Measurements from ENCODE around the gene SHOX.

DNA sequence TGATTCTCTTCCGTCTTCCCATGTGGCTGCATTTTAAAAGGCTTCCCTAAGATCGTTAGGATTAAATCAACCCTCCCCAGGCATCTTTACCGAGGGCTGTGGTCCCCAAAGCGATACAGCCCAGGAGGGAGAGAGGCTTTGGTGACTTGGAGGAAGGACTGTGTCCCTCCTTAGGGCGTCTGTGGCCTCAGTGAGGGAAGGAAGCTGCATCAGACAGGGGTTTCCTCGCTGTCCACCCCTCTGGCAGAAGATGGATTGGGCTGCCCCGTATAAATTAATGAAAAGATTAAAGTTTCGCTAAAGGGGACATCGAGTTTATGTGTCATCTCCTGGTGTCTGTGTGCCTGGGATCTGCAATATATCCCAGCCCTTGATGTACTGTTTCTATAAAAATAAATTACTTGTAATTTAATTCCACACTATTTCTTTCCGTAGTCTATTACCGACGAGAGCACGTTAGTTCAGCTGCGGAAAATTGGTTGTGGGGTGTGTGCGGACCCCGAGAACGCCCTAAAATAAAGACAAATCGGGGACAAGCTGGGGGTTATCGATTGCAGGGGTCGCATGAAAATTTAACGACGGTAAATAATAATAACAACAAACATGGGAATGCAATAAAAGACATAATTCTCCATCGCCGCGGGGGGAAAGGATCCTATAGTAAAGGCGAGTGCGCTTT lies 6.5 kb downstream of the SHOX start:
- TF ChIP-seq, protein P1, sequence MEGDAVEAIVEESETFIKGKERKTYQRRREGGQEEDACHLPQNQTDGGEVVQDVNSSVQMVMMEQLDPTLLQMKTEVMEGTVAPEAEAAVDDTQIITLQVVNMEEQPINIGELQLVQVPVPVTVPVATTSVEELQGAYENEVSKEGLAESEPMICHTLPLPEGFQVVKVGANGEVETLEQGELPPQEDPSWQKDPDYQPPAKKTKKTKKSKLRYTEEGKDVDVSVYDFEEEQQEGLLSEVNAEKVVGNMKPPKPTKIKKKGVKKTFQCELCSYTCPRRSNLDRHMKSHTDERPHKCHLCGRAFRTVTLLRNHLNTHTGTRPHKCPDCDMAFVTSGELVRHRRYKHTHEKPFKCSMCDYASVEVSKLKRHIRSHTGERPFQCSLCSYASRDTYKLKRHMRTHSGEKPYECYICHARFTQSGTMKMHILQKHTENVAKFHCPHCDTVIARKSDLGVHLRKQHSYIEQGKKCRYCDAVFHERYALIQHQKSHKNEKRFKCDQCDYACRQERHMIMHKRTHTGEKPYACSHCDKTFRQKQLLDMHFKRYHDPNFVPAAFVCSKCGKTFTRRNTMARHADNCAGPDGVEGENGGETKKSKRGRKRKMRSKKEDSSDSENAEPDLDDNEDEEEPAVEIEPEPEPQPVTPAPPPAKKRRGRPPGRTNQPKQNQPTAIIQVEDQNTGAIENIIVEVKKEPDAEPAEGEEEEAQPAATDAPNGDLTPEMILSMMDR (IDR thresholded peaks at IDR 0.05), result no peak
- no peak for TF ChIP-seq POLR2A (IDR thresholded peaks at IDR 0.05)
